Uterus (tissue), 4 donors: ENCODE data around the gene OR5K1. TPM values are rescaled to one million over a fixed set of nuclear protein-coding genes. Genes with fewer than 3 reads are reported as not detected.

Experiments
- DNase-seq, 2 donors: peaks; one replicate each; pipeline ENCODE4 v3.0.0-alpha.2; 2019 to 2020
- H3K27ac ChIP-seq, 2 donors: fragments of 200-600 bp; sonication (generic); 1 replicate in 1 of 2; 2 replicates in 1 of 2; pipeline ENCODE4 v1.5.1; 2016 to 2018
- H3K27me3 ChIP-seq, 2 donors: fragments of 200-600 bp; sonication (generic); one replicate each; pipeline ENCODE4 v1.5.1; 2018 to 2019; ENCODE audit warnings: control low read depth in 1 of 2
- H3K36me3 ChIP-seq, 2 donors: fragments of 200-600 bp; sonication (generic); one replicate each; pipeline ENCODE4 v1.5.1; 2019; ENCODE audit warnings: control low read depth in 1 of 2
- H3K4me1 ChIP-seq, 2 donors: fragments of 200-600 bp; sonication (generic); one replicate each; pipeline ENCODE4 v1.5.1; 2018 to 2019; ENCODE audit warnings: control low read depth in 1 of 2
- H3K4me3 ChIP-seq, 2 donors: fragments of 200-600 bp; sonication (generic); 1 replicate in 1 of 2; 2 replicates in 1 of 2; pipeline ENCODE4 v1.5.1; 2018 to 2019; ENCODE audit warnings: mild to moderate bottlenecking in 1 of 2
- H3K9me3 ChIP-seq, 2 donors: fragments of 200-600 bp; sonication (generic); one replicate each; pipeline ENCODE4 v1.5.1; 2019; ENCODE audit warnings: control low read depth in 1 of 2
- CTCF ChIP-seq, 4 experiments: fragments of 200-600 bp in 2 of 4; fragments of 450-650 bp in 2 of 4; sonication (generic) in 2 of 4; IDR thresholded peaks; one replicate each; pipeline ENCODE4 v1.5.1; 2016 to 2019; ENCODE audit warnings: antibody characterized with exemption in 4 of 4, mild to moderate bottlenecking in 2 of 4, moderate library complexity in 1 of 4
- POLR2A ChIP-seq, 2 donors: fragments of 450-650 bp; IDR thresholded peaks; one replicate each; pipeline ENCODE4 v1.6.1; 2016; ENCODE audit warnings: antibody characterized with exemption in 2 of 2, mild to moderate bottlenecking in 1 of 2, moderate library complexity in 1 of 2
- intact Hi-C: fragments of 100-400 bp; cut with DNase I; formaldehyde crosslinking; loops from one replicate; pipeline ENCODE4 v1.15.1; 2023; ENCODE audit warnings: low total_unique reads
- total RNA-seq, 4 donors: library from RNA; depleted of rRNA in 3 of 4; stranded (reverse); fragments of >200 nt in 3 of 4; gene quantifications; one replicate each; pipeline versions ENCODE4 v1.1.0 to v1.2.4, GENCODE V29; 2014 to 2023
- donor health status: DM: yes; HTN: yes; CAD: no.

OR5K1 gene
- not detected for total RNA-seq

GRCh38 chr3:98462901-98463300 lies at the start of gene OR5K1:
Gene OR5K1 (plus strand): TSS chr3:98463201. CDS start chr3:98469577, 6,376 bp downstream.
- TF ChIP-seq CTCF (IDR thresholded peaks at IDR 0.05) (no peak), POLR2A (IDR thresholded peaks at IDR 0.05) (no peak)
- Histone ChIP-seq H3K27me3 (no peaks in the 10 kb centered on the region), H3K4me1 (no peaks in the 10 kb centered on the region), H3K4me3 (no peak within 1 kb of the TSS), H3K9me3 (no peaks in the 10 kb centered on the region), H3K27ac (no peak within 1 kb of the TSS), H3K36me3 (no peaks in the 10 kb centered on the region)
- intact Hi-C loops, result no loop called here
- DNase-seq, result no peak

- Histone ChIP-seq H3K4me1 (no peaks in the 10 kb centered on the region), H3K4me3 (no peak overlapping the region), H3K9me3 (no peaks in the 10 kb centered on the region), H3K27me3 (no peaks in the 10 kb centered on the region), H3K36me3 (no peaks in the 10 kb centered on the region), H3K27ac (no peak overlapping the region)
- TF ChIP-seq POLR2A (IDR thresholded peaks at IDR 0.05) (no peak), CTCF (IDR thresholded peaks at IDR 0.05) (no peak)
- no peak for DNase-seq
- intact Hi-C loops, result no loop called here
These were observed 30.4 kb upstream of the OR5K1 start for GRCh38 chr3:98432575-98432974.

- no peak overlapping the region for H3K27ac ChIP-seq
- H3K4me3 ChIP-seq, result no peak overlapping the region
- intact Hi-C loops, result no loop called here
- no peaks in the 10 kb centered on the region for H3K27me3 ChIP-seq
- DNase-seq, result no peak
- TF ChIP-seq CTCF (IDR thresholded peaks at IDR 0.05), result no peak
- no peak for TF ChIP-seq POLR2A (IDR thresholded peaks at IDR 0.05)
- no peaks in the 10 kb centered on the region for H3K4me1 ChIP-seq
- H3K9me3 ChIP-seq, result no peaks in the 10 kb centered on the region
- no peaks in the 10 kb centered on the region for H3K36me3 ChIP-seq
These were observed 29.2 kb upstream of the OR5K1 start for GRCh38 chr3:98433764-98434163.

GRCh38 chr3:98434412-98434811 lies 28.6 kb upstream of the OR5K1 start:
- DNase-seq, result no peak
- H3K27me3 ChIP-seq, result no peaks in the 10 kb centered on the region
- no peak overlapping the region for H3K27ac ChIP-seq
- intact Hi-C loops, result no loop called here
- no peak for TF ChIP-seq POLR2A (IDR thresholded peaks at IDR 0.05)
- no peak for TF ChIP-seq CTCF (IDR thresholded peaks at IDR 0.05)
- no peaks in the 10 kb centered on the region for H3K9me3 ChIP-seq
- no peak overlapping the region for H3K4me3 ChIP-seq
- no peaks in the 10 kb centered on the region for H3K36me3 ChIP-seq
- H3K4me1 ChIP-seq, result no peaks in the 10 kb centered on the region

GRCh38 chr3:98440283-98440682 lies 22.7 kb upstream of the OR5K1 start:
- Histone ChIP-seq H3K27ac (no peak overlapping the region), H3K36me3 (no peaks in the 10 kb centered on the region), H3K9me3 (no peaks in the 10 kb centered on the region), H3K4me3 (no peak overlapping the region), H3K4me1 (no peaks in the 10 kb centered on the region), H3K27me3 (no peaks in the 10 kb centered on the region)
- intact Hi-C loops, result no loop called here
- no peak for TF ChIP-seq CTCF (IDR thresholded peaks at IDR 0.05)
- no peak for TF ChIP-seq POLR2A (IDR thresholded peaks at IDR 0.05)
- no peak for DNase-seq
